Fibroblast of gingiva (primary cell): ENCODE results near the gene OPRM1.

Experiments
- DNase-seq: peaks from one replicate; pipeline ENCODE4 v3.0.0-alpha.2; 2011; ENCODE audit warnings: low read depth

The OPRM1 gene

GRCh38 chr6:154206141-154206540 is 167.1 kb downstream of the OPRM1 start:
- DNase-seq = no peak

DNA sequence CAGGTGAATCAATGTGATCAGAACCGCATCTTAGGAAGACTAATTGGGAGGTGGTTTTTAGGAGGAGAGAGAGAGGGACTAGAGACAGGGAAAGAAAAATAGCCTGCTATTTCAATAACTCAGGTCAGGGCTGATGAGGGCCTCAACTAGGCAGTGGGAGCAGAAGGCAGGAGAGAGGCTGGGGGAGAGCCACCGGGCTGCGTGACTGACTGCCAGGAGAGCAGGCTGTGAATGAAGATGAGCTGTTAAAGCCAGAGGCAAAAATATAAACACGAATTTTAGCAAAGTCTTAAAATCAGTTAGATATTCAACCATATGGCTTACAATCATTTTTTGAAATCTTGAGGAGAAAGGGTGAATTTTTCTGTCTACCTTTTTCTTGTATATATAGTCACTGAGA is 168.0 kb downstream of the OPRM1 start:
- DNase-seq = no peak

GRCh38 chr6:154209555-154209954 is 170.5 kb downstream of the OPRM1 start:
- no peak for DNase-seq

GRCh38 chr6:154210678-154211077 is 171.6 kb downstream of the OPRM1 start:
- no peak for DNase-seq

GRCh38 chr6:154213782-154214181 is 174.7 kb downstream of the OPRM1 start:
- DNase-seq = no peak

DNA sequence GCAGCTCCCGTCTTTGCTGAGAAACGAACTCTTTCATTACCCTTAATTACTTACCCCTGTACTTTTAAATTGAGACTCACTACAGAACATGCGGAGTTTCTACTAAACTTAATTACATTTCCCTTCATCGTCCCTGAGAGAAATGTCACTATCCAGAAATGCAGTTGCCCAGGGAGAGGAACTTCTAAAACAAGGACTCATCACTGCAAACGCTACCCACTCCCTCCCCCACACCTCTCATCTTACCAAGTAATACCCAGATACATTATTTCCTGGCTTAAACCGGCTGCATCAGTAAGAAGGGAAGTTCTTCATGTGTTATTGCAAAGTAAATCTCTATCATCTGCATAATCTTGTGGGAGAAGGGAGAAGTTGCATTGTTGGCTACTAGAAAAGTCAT is 179.3 kb downstream of the OPRM1 start:
- DNase-seq = no peak

DNA sequence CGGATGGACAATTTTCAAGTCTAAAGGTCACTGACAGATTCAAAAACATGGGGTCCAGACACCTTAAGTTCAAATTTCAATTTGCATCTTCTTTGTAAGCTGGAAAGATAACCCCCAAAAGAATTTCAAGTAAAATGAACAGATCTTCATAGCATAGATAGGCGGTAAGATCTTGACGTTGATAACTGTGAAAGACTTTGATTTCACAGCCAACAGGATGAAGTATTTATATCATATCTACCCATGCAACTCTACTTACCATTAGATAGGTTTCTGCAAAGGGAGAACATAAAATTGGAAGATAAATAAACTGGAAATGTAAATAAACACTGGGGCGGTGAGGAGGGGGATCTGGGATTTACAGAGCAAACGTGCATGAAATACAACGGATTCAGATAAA is 179.7 kb downstream of the OPRM1 start:
- no peak for DNase-seq

- DNase-seq = no peak
Measured at GRCh38 chr6:154219250-154219649, 180.2 kb downstream of the OPRM1 start.

DNA sequence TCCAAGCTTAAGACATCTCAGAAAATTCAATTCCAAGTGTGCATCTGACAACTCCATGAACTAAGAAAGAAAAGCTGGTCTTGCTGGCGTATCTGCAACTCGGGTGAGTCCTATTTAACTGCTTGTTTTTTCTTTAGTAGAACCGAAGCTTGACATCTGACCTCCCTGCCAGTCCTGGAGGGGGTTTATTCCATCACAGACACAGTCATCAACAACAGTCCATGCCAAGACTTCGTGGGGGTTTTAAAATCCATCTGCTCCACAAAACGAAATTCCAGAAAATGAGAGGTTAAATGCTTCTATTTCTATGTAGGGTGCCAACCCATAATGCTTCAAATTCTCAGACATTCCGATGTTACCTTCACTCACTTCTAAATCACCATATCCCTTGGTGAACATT is 183.7 kb downstream of the OPRM1 start:
- no peak for DNase-seq

DNA sequence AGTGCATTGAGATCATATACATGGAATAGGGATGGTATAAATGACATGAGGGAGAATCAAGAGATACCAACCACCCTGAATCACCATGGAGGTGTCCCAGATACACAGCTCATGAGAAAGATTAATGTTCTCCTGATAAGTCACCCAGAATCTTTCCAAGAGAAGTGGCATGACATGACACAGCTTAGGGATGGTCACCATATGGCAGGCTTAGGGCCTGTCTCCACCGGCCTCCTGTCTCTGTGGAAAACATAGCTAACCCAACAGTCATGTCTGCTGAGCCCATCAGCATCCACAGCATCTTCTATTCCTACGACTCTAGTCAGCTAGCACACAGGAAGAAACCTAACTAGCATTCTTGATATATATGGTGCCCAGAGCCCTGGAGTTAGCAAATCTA is 184.3 kb downstream of the OPRM1 start:
- DNase-seq = no peak

GRCh38 chr6:154226461-154226860 is 187.4 kb downstream of the OPRM1 start:
- DNase-seq = no peak

DNA sequence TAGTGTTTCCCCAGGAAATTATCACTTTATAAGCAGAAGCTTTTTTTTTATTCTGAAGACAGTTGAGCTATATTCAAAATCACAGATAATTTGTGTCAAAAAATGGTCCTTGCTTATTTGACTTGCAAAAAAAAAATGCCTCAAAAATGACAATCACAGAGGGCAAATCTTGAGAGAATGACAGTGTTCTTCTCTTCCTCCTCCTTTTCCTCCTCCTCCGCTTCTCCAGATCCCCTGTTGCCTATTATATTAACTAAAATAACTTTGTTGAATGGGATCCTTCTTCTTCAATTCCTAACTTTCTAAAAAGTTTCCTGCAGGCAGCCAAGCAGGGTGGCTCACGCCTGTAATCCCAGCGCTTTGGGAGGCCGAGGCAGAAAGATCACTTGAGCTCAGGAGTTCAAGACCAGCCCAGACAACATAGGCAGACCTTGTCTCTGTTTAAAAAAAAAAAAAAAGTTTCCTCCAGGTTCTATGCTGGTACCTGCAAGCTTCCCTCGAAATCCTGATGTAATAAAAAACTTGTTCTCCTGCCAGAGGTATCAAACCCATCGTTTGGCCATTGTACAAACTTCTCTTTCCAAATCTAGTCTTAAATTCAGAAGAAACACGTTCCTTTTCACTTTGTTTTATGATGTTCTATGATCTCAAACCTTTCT is 189.0 kb downstream of the OPRM1 start:
- DNase-seq = no peak

DNA sequence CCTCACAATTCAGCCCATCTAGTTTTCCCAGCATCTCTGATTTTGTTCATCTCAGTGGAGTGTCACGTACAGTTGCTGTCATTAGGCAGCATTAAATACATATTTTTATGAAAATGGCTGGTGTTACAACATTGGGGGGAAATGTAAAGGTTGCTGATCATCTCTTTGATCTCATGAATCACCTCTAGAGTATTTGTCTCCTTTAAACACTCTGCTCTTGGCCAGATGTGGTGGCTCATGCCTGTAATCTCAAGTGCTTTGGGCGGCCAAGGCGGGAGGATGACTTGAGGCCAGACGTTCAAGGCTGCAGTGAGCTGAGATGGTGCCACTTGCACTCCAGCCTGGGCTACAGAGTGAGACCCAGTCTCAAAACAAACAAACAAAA is 189.5 kb downstream of the OPRM1 start:
- DNase-seq = no peak

- DNase-seq = no peak
Measured at GRCh38 chr6:154229786-154230185, 190.7 kb downstream of the OPRM1 start.

DNA sequence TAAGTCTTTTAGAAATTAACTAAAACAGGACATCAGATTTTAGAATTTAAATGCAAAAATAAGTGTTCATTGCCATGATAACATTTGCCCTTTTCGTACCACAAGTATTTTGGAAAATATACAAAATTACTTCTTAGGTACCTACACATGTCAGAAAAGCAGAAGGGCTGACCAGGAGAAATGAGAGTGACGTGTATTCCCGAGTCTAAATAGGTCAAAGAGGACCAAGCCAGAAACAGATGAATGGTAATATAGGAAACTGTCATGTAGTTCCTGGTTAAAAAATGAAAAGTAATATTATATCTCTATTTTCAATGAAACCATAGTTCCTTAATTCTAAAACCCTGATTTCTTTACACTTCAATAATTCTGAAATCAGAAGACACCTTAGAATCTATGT is 191.4 kb downstream of the OPRM1 start:
- DNase-seq = no peak

- DNase-seq = no peak
Measured at GRCh38 chr6:154230910-154231595, 192.0 kb downstream of the OPRM1 start.

- DNase-seq = no peak
Measured at GRCh38 chr6:154232013-154232910, 193.2 kb downstream of the OPRM1 start.

DNA sequence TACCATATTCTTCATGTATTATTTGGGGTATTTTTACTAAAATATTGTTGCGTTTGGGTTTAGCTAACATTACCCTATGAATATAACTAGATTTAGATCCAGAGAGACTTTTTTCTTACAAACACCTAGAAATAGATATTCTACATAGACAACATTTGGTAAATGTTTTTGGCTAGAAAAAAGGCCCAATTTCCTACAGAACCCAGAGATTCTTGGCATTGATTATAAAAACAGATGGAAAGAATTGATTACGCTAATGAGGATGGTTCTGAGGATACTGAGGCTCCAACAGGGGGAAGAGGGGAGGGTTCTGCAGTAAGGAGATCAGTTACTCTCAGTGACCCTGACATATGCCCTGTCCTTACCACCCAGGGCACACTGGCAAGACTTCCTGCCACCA is 194.3 kb downstream of the OPRM1 start:
- no peak for DNase-seq

DNA sequence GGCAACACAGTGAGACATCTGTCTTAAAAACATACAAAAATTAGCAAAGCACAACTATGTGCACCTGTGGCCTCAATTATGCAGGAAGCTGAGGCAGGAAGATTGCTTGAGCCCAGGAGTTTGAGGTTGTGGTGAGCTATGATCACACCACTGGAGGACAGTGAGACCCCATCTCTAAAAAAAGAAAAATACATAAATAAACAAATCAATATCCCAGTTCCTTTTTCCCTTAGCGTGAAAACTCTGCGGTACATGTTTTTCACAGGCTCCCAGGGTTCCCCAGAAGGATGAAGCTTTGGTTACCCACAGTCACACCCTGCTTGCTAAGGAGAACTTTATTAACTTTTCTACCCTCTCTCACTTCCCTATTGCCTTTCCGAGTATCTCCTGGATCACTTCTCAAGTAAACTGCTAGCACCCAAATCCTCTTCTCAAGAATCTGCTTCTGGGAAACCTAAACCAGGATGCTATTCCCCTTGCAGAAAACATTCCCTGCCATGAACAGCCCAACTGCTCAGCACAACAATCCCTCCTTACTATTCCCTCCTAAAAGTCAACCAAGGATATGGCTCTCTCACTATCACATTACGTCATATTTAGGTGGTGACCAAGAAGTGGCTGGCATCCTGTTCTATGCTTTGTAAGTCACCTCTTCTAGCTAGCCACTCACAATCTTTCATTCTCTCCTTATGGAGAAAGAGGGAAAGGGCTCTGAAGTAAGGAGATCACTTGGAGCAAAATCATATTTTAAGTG is 195.2 kb downstream of the OPRM1 start:
- DNase-seq = no peak

GRCh38 chr6:154236646-154237301 is 197.7 kb downstream of the OPRM1 start:
- no peak for DNase-seq

DNA sequence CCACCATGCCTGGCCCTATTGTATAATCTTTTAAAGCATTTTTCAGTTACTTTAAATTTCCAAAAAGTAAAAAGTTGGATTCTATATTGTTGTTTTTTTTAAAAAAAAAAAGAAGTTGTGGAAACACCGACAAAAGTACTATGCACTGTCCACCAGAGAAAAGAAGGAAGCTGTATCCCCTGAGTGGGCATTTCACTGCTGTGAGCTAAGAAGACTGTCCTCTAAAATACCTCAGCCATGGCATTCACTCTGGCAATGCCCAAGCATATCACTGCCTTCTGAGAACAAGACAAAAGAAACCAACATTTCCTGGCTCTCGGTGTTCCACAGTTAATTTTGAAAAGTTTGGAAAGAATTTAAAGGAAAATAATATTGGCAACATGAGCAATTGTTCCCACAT is 199.8 kb downstream of the OPRM1 start:
- no peak for DNase-seq

DNA sequence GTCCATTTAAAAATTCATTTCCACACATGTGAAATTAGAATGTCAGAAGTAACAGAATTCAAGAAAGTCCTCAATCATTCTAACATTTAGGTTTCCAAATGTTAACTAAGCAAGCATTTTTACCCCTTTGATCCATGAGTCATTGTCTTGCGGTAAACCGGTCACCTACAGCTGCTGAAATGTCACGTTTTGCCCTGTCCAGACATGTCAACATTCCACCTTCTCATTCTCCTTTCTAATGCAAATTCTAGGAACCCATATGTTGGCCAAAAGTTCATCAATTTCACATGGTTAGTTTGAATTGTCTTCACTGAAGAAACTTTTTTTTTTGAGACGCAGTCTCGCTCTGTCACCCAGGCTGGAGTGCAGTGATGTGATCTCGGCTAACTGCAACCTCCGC is 200.4 kb downstream of the OPRM1 start:
- DNase-seq = no peak
